ENCODE measurements around the gene CDC42BPA. TPM values are rescaled to one million over a fixed set of nuclear protein-coding genes. Genes with fewer than 3 reads are reported as not detected.

The CDC42BPA gene
- total and polyA plus RNA-seq, 2 of the 13 experiments (the other 11 are each of a cell fraction or from before 2014, with no cell fraction given) = 6.5 to 16.0 TPM

- Histone ChIP-seq H3K4me2 (ENCODE audit: low read depth, low read length) (no peak overlapping the region), H4K20me1 (ENCODE audit: insufficient read depth, low read length) (no peaks in the 10 kb centered on the region), H3K27me3 (ENCODE audit: control insufficient read depth in 1 of 2, insufficient read depth in 2 of 2, low read length in 2 of 2) (no peaks in the 10 kb centered on the region), H3K27ac (ENCODE audit: extremely low read length, insufficient read depth, low read length) (peak overlapping the region; percentile 66), H3K79me2 (ENCODE audit: insufficient read depth, low read length) (no peaks in the 10 kb centered on the region), H3K36me3 (replicated peaks in 1 of 2; ENCODE audit: control insufficient read depth in 1 of 2, insufficient read depth in 2 of 2, low read length in 2 of 2) (peaks cover 10 to 25% of the 10 kb centered on the region in 2 experiments; a peak in 4 of 5 replicates), H3K9me3 (ENCODE audit: low read length) (no peaks in the 10 kb centered on the region), H2AFZ (ENCODE audit: low read length) (no peak overlapping the region), H3K4me1 (ENCODE audit: insufficient read depth, low read length) (peaks cover 52% of the 10 kb centered on the region), H3K4me3 (replicated peaks in 1 of 3; ENCODE audit: insufficient read depth in 1 of 3, low read depth in 2 of 3, low read length in 3 of 3) (no peak overlapping the region), H3K9ac (ENCODE audit: insufficient read depth, low read depth, low read length) (no peak overlapping the region)
- WGBS (ENCODE audit: low lambda C conversion rate) = 86% methylated on average over 12 of the region's 12 CpGs
- TF ChIP-seq RBM22 (optimal IDR thresholded peaks at IDR 0.05; ENCODE audit: low read length) (peak; percentile 46), IRF9 (CRISPR knock-in tag; IDR thresholded peaks at IDR 0.05; ENCODE audit: borderline replicate concordance) (no peak)
- no peak for DNase-seq (ENCODE audit: low spot score)
- intact Hi-C loops (cut with micrococcal nuclease; ENCODE audit: unreplicated experiment) (no loop called here), in situ Hi-C loops (cut with HindIII; ENCODE audit: extremely low pct_ligation_motif_present, low pct_unique_long_range_greater_than_20kb) (no loop called here)
- no peak for ATAC-seq
- ChIA-PET CTCF (ENCODE audit: low intra/inter-chr PET ratio, low total read pairs) (no interaction called here), POLR2A (interaction anchor here (0.7 kb wide), 1 partner anchor 50 kb away, joined by 5 read pairs; no protein-coding TSS in a partner anchor)
- no TSS peak for BruUV-seq (replicated peaks)
- FAIRE-seq = no peak
Measured at GRCh38 chr1:226989085-226989920, 329.0 kb downstream of the CDC42BPA start.

GRCh38 chr1:226988334-226988666 lies 330.0 kb downstream of the CDC42BPA start:
- Histone ChIP-seq H3K4me1 (ENCODE audit: insufficient read depth, low read length) (peaks cover 42% of the 10 kb centered on the region), H3K9me3 (ENCODE audit: low read length) (no peaks in the 10 kb centered on the region), H3K4me2 (ENCODE audit: low read depth, low read length) (no peak overlapping the region), H2AFZ (ENCODE audit: low read length) (no peak overlapping the region), H3K79me2 (ENCODE audit: insufficient read depth, low read length) (no peaks in the 10 kb centered on the region), H3K27me3 (ENCODE audit: control insufficient read depth in 1 of 2, insufficient read depth in 2 of 2, low read length in 2 of 2) (no peaks in the 10 kb centered on the region), H3K4me3 (replicated peaks in 1 of 3; ENCODE audit: insufficient read depth in 1 of 3, low read depth in 2 of 3, low read length in 3 of 3) (no peak overlapping the region), H3K27ac (ENCODE audit: extremely low read length, insufficient read depth, low read length) (no peak overlapping the region), H3K9ac (ENCODE audit: insufficient read depth, low read depth, low read length) (no peak overlapping the region), H3K36me3 (replicated peaks in 1 of 2; ENCODE audit: control insufficient read depth in 1 of 2, insufficient read depth in 2 of 2, low read length in 2 of 2) (peaks cover 11 to 33% of the 10 kb centered on the region in 2 experiments; a peak in 4 of 5 replicates), H4K20me1 (ENCODE audit: insufficient read depth, low read length) (no peaks in the 10 kb centered on the region)
- no peak for FAIRE-seq
- WGBS (ENCODE audit: low lambda C conversion rate) = 81% methylated on average over 3 of the region's 3 CpGs
- no peak for DNase-seq (ENCODE audit: low spot score)
- intact Hi-C loops (cut with micrococcal nuclease; ENCODE audit: unreplicated experiment) = no loop called here
- no TSS peak for BruUV-seq (replicated peaks)
- in situ Hi-C loops (cut with HindIII; ENCODE audit: extremely low pct_ligation_motif_present, low pct_unique_long_range_greater_than_20kb) = no loop called here
- ChIA-PET POLR2A (no interaction called here), CTCF (ENCODE audit: low intra/inter-chr PET ratio, low total read pairs) (no interaction called here)
- ATAC-seq = no peak; the same call in 2 of the 3 replicates
- no peak for TF ChIP-seq ZNF160 (CRISPR knock-in tag; IDR thresholded peaks at IDR 0.05)
- no peak for TF ChIP-seq FUBP1 (CRISPR knock-in tag; IDR thresholded peaks at IDR 0.05; ENCODE audit: borderline replicate concordance)
- TF ChIP-seq GPN1 (CRISPR knock-in tag; IDR thresholded peaks at IDR 0.05; ENCODE audit: borderline replicate concordance) = no peak
- no peak for TF ChIP-seq SP4 (CRISPR knock-in tag; IDR thresholded peaks at IDR 0.05)
- TF ChIP-seq TIGD3 (CRISPR knock-in tag; IDR thresholded peaks at IDR 0.05; ENCODE audit: borderline replicate concordance) = no peak
- no peak for TF ChIP-seq ZNF331 (CRISPR knock-in tag; IDR thresholded peaks at IDR 0.05)
- no peak for TF ChIP-seq MLX (CRISPR knock-in tag; IDR thresholded peaks at IDR 0.05)
- no peak for TF ChIP-seq THAP11 (CRISPR knock-in tag; IDR thresholded peaks at IDR 0.05)
- TF ChIP-seq DNMT3B (CRISPR knock-in tag; conservative IDR thresholded peaks at IDR 0.05) = no peak
- TF ChIP-seq ZNF264 (CRISPR knock-in tag; IDR thresholded peaks at IDR 0.05) = no peak
